HG03378 (cell line): ENCODE measurements around the gene SPAG8.

Experiments used
- ATAC-seq: cut with Tn5 transposase; IDR thresholded peaks from one replicate; pipeline ENCODE4 v1.9.1; 2021; ENCODE audit warnings: mild to moderate bottlenecking, moderate library complexity; ENCODE audit not compliant: unreplicated experiment

Gene SPAG8

GRCh38 chr9:35813434-35814105, 1.5 kb upstream of the SPAG8 start:
- ATAC-seq: no peak

- ATAC-seq: no peak
These were observed 559 bp downstream of the SPAG8 start for GRCh38 chr9:35811381-35812024.

DNA sequence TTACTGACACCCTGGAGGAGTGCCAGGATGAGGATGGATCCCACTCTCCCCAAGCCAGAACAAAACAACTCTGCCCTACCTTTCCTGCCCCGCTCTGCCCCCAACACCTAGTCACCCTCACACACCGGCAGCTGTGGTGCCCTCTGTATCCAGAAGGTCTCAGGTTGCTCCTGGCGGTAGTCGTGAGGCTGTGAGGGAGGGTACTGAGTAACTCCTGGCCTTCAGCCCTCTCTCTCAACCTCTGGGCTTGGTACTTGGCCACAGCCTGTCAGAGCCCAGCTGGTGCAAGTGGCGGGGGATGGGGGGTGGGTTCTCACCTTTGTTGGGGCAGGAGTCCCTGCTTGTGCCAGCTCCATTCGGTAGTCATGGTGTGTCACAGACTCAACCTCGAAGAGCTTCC, 1.9 kb downstream of the SPAG8 start:
- no peak for ATAC-seq

DNA sequence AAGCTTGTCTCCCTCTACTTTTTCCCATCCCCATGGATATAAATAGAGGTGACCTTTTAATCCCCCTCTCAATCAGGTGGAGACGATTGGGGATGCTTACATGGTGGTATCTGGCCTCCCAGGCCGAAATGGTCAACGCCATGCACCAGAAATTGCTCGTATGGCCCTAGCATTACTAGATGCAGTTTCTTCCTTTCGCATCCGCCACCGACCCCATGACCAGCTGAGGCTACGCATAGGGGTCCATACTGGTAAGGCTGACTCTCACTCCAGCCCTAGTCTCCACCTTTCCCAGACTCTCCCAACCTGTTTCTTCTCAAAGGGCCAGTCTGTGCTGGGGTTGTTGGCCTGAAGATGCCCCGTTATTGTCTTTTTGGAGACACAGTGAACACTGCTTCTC, 3.6 kb downstream of the SPAG8 start:
- no peak for ATAC-seq

DNA sequence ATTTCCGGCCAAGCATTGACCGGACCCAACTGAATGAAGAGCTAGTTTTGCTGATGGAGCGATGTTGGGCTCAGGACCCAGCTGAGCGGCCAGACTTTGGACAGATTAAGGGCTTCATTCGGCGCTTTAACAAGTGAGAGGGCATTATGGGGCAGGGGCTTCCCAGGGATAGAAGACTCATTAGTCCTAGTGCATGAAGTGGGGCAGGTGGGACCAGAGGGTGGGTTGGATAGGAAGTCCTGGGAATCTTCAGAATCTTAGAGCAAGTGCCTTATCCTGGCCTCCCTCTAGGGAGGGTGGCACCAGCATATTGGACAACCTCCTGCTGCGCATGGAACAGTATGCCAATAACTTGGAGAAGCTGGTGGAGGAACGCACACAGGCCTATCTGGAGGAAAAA, 6.0 kb downstream of the SPAG8 start:
- ATAC-seq: no peak

GRCh38 chr9:35801328-35802128, 10.5 kb downstream of the SPAG8 start:
- ATAC-seq: no peak

DNA sequence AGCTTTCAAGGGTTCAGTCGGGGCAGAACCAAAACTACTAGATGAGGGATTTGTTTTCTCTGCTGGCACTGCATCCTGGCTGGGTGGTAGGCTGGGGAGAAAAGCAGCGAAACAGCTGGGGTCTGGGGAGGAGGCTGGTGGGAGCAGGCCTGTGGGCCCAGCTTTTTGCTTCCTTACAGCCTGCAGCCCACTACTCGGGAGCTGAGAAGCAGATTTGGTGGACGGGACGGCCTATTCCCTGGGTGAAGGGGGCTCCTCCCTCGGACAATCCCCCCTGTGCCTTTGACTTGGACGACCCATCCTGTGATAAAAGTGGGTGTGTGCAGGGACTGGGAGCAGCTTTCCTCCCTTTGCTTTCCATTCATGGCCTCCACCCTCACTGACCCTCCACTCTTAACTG, 11.5 kb downstream of the SPAG8 start:
- no peak for ATAC-seq

- ATAC-seq: peak; percentile 70
These were observed 13.2 kb downstream of the SPAG8 start for GRCh38 chr9:35798658-35799374.

DNA sequence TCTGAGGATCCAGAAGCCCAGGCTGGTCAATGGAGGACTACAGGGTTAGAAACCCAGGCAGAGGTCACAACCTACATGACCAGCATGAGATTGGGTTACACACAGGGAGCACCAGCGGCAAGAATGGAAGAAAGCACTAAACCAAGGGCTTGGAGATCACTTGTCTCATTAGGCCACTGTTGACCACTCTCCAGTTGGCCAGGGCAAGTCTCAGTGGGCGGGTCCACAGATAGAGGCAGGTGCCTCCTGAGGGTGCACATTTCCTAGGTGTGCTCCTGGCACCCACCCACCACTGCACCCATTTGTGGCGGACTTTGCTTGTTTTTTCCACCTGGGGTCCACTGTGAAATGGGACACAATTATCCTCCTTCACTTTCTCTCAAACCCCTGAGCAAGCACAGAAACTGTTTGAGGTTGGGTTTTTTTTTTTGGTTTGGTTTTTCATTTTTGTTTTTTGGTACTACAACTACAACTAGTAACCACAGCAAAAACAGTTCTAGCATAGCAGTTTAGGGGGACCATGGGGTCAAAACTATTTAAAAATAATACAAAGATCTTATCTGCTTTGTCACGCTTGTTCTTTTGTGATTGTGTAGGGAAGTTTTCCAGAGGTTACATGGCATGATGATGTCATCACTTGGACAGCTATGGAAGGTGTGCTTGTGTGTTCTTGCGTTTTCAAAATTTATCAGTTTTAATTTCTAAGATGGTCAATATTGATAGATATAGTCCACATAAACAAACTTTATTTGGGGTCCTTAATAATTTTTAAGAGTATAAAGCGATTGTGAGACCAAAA, 14.6 kb downstream of the SPAG8 start:
- no peak for ATAC-seq

DNA sequence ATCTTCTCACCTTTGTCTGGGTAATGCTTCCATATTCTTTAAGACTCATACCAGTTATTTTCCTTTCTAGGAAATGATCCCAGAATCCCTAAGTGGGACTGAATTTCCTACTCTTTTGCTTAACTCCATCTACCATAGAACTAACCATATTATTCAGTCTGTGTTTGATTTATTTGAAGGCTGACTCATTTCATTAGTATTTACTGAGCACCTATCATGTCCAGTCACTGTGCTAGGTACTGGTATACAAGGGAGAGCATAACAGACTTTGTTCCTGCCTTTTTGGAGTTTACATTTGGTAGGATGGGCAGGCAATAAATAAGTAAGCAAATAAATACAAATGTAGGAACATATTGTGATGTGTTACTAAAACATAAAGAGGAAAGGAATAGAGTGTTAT, 16.4 kb downstream of the SPAG8 start:
- no peak for ATAC-seq

DNA sequence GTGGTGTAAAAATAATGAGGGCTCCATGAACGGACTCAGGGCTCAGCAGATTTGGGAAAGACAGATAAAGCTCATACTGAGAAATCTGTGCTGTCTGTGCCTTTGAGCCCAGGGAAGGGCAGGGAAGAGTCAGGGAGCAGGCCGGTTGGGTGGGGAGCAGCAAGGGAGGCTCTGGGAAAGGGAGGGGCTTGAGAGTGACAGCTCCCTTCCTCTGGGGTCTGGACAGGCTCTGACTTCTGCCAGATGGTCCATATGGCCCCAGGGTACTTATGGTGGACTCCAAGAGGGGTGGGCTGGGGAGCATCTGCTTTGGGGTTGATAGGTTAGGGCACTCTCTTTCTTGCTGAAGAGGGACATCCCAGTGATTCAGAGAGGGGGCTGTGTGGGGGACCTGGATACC, 18.6 kb downstream of the SPAG8 start:
- ATAC-seq: no peak

- no peak for ATAC-seq
These were observed 19.2 kb downstream of the SPAG8 start for GRCh38 chr9:35792826-35793225.

GRCh38 chr9:35792024-35792813, 19.8 kb downstream of the SPAG8 start:
- no peak for ATAC-seq

GRCh38 chr9:35791297-35791921, 20.7 kb downstream of the SPAG8 start, which contains the start of gene NPR2:
Gene NPR2, plus strand, starts transcription at chr9:35791591. Its CDS starts 818 bp downstream, at chr9:35792409.
- no peak for ATAC-seq

DNA sequence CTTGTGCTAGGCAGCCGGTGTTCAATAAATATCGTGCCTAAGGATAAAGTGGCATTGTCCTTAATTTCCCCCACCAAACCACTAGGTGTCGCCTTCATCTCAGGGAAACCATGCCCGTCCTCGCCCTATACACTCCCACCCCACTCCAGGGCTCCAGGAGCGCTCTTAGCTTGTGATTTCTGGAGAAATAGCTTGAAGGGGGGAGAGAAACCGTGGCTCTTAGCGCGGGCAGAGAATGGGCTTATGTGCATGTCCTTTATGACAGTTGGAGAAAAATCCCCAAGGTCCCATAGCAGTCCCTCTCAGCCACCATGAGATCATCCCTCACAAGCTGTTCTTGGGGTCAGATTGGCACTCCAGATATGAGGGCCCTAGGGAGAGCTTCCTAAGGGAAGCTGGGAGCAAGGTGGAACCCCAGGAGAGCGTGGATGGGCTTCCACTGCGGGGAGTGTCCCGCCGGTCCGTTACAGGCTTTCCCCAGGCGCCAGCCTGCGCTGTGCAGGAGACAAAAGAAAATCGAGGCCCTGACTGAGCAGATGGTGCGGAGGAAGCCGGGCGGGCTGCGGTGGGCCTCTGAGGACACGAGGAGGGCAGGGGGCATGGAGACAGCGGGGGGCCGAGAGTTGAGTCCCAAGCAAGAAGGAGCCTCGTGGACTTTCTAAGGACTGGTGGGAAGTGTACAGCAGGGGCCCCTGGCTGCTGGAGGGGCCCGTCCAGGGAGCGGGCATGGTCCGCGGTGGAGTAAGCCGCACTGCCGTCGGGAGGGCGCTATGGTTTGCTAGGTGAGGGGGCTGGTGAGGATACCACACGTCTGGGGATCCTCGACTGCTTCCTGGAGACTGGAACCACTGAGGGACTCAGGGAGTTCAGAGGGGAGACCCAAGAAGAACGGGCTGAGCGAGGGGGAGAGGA, 21.4 kb downstream of the SPAG8 start:
- peak; percentile 56 for ATAC-seq

- no peak for ATAC-seq
These were observed 22.1 kb downstream of the SPAG8 start for GRCh38 chr9:35790025-35790384.

DNA sequence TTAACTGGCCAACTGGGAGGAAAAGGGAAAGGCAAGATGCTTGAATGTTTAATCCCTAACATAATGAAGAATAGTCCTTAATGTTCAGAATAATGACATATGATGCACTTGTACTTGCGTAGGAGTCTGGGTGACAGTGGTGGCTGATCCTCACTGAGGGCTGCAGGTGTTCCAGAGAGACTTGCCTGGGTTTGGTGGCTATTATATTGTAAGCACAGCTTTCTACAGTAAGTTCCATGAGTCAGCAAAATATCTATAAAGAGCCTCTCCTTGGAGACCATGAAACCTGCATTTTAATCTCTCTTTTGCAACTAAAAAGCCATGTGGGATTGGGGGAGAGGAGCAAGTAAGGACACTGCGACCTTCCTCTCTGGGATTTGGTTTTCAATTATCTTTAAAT, 22.5 kb downstream of the SPAG8 start:
- ATAC-seq: no peak

DNA sequence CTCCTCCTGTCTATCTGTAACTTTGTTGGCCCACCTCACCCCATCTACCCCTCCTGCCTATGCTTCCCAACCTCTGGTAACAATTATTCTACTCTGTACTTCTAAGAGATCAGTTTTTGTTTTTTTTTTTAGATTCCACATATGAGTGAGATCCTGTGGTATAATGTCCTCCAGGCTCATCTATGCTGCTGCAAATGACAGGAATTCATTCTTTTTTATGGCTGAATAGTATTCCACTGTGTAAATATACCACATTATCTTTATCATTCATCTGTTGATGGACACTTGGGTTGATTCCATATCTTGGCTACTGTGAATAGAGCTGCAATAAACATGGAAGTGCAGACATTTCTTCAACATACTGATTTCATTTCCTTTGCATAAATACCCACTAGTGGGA, 28.6 kb downstream of the SPAG8 start:
- no peak for ATAC-seq
